AG09319 (cell line): ENCODE measurements around the gene SRGN.

Source experiments
- DNase-seq: peaks from one replicate; pipeline ENCODE4 v3.0.0-alpha.2; 2010; ENCODE audit warnings: low read depth; ENCODE audit errors: extremely low read depth
- TF ChIP-seq, protein P1 (sequence below): IDR thresholded peaks from 2 replicates; pipeline ENCODE4 v1.5.1; 2011; ENCODE audit warnings: low read depth, mild to moderate bottlenecking, inconsistent platforms, low read length, moderate library complexity

SRGN gene

DNA sequence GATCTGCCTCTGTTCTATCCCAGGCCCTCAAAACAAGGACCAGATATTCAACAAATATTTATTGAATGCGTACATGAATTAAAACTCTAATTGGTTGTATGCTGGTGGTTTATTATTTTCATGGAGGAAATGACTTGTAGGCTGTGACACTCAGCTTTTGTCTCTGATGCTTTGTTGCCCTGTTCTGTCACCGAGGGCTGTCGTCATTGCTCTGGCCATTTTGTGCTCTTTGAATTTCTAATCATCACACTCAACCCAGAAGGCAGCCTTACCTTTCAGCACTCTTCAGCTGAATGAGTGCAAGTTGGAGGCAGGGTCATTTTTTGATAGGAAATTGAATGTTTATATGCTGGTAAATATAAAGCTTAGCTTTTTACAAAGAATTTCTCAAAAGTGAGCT, 14.5 kb downstream of the SRGN start:
- no peak for DNase-seq
- TF ChIP-seq, protein P1, sequence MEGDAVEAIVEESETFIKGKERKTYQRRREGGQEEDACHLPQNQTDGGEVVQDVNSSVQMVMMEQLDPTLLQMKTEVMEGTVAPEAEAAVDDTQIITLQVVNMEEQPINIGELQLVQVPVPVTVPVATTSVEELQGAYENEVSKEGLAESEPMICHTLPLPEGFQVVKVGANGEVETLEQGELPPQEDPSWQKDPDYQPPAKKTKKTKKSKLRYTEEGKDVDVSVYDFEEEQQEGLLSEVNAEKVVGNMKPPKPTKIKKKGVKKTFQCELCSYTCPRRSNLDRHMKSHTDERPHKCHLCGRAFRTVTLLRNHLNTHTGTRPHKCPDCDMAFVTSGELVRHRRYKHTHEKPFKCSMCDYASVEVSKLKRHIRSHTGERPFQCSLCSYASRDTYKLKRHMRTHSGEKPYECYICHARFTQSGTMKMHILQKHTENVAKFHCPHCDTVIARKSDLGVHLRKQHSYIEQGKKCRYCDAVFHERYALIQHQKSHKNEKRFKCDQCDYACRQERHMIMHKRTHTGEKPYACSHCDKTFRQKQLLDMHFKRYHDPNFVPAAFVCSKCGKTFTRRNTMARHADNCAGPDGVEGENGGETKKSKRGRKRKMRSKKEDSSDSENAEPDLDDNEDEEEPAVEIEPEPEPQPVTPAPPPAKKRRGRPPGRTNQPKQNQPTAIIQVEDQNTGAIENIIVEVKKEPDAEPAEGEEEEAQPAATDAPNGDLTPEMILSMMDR = no peak

DNA sequence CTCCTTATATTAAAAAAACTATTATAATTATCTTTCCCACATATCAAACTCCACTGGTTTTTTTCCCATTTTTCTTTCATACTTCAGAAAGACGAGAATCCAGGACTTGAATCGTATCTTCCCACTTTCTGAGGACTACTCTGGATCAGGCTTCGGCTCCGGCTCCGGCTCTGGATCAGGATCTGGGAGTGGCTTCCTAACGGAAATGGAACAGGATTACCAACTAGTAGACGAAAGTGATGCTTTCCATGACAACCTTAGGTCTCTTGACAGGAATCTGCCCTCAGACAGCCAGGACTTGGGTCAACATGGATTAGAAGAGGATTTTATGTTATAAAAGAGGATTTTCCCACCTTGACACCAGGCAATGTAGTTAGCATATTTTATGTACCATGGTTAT, 15.9 kb downstream of the SRGN start:
- DNase-seq = no peak
- TF ChIP-seq, protein P1 = no peak

DNA sequence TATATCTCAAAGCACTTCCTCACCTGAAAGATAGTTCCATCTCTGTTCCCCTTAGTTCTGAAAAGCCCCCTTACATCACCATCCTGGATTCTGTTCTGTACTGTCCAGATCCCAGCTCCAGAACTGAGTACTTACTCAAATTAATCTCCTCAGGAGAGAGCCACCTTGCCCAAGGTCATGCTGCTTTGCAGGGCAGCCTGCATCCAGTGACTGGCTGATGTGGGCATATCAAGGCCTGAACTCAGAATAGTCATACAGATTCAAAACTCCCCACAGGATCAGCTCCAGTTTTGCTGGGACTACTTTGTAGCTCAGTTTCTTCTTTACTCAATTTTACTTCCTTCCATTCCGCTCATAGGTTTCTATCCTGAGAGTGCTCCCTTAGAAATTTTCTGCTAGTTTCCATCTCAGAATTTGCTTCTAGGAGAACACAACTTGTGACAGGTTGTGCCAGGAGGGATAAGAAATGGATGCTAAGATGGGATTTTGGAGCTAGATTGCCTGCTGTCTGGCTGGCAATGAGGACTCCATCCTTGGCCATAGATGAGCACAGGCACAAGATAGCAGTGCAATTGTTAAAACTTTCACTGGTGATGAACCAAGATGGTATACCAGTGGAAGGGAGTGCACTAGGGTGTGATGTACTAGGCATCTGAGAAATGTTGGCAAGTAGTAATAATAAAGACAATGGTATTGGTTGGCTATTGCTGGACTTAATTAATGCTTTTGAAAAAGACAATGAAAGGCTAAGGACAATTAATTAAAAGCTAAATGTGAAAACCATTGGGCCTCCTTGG, 17.3 kb downstream of the SRGN start:
- TF ChIP-seq, protein P1 = no peak
- DNase-seq = no peak

DNA sequence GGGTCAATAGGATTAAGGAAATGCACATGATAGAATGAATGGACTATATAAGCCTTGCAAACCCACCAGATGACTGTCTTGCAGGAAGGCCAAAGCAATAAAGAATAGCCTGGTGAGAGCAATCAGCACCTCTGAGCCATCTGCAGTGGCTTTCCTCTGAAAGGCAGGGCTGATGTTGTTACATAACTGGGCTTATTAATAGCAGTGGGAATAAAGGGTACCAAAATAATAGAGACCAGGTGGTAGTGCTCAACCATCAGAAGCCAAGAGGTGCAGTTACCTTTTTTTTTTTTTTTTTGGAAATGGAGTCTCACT, 19.2 kb downstream of the SRGN start:
- no peak for DNase-seq
- TF ChIP-seq, protein P1 = no peak

DNA sequence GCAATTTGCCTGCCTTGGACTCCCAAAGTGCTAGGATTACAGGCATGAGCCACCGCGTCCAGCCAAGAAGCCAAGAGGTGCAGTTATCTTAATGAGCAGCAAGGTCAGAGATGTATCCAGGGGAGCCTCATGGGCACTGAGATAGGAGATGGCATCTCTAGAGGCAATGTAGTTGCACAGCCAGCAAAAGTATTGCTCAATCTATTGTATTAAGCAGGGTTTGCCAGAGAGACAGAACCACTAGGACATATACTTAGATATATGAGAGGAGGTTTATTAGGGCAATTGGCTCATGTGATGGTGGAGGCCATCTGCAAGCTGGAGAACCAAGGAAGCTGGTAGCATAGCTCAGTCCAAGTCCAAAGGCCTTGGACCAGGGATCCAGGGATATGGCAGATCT, 19.8 kb downstream of the SRGN start:
- TF ChIP-seq, protein P1 = no peak
- no peak for DNase-seq

DNA sequence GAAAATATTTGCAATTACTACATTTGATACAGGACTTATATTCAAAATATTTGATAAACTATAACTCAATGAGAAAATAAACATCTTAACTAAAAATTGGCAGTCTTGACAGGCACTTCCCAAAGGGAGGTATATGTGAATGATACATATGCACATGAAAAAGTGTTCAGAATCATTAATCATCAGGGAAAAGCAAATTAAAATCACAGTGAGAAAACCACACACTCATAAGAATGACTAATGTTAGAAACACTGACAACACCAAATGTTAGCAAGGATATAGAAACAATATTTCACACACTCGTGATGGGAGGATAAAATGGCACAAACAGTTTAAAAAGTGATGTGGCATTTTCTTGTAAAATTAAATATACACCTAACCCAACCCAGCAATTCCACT, 32.0 kb downstream of the SRGN start:
- no peak for DNase-seq
- TF ChIP-seq, protein P1 = no peak

DNA sequence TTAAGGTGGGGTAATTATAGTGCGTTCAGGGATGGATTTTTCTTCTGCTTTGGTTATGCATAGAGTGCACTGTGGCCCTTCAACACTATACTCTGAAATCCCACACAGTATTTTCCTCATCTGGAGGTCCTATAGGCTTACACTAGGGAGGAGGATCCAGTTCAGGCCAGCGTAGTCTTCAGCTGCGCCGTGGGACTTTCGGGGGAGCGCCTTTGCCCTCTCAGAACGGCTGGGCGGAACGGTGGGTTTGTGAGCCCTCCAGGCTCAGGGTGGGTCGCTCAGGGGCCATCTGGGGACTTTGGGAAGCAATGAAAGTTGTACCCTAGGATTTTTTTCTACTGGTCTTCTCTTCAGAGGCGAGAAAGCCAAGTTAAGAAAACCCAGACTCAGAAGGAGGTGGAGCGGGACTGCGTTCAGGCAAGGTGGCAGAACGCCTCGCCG, 35.4 kb downstream of the SRGN start:
- TF ChIP-seq, protein P1 = peak; percentile 43; the same call in 1 of the 2 replicates
- DNase-seq = peak; percentile 34
